RWPE2 (cell line): ENCODE data around the gene STAG1.

Experiments
- ATAC-seq: fragments of 200-7000 bp; cut with Tn5 transposase; 3 replicates; pipeline ENCODE4 v1.9.1; 2021; ENCODE audit warnings: low read depth
- DNase-seq: peaks from one replicate; pipeline ENCODE4 v3.0.0-alpha.2; 2020; ENCODE audit warnings: low spot score
- H3K27ac ChIP-seq: fragments of 450-650 bp; 2 replicates; pipeline ENCODE4 v1.5.1; 2017; ENCODE audit warnings: mild to moderate bottlenecking; ENCODE audit not compliant: poor library complexity, severe bottlenecking
- H3K27me3 ChIP-seq: fragments of 250-450 bp; sonication (Bioruptor Pico); 2 replicates; pipeline ENCODE4 v1.5.1; 2021; ENCODE audit warnings: mild to moderate bottlenecking, moderate library complexity; ENCODE audit not compliant: insufficient read depth, poor library complexity, severe bottlenecking
- H3K36me3 ChIP-seq: fragments of 250-450 bp; sonication (Bioruptor Pico); 2 replicates; pipeline ENCODE4 v1.5.1; 2020; ENCODE audit warnings: low read depth, mild to moderate bottlenecking, moderate library complexity
- H3K4me1 ChIP-seq: fragments of 250-450 bp; sonication (Bioruptor Pico); 2 replicates; pipeline ENCODE4 v1.5.1; 2021; ENCODE audit warnings: mild to moderate bottlenecking, moderate library complexity; ENCODE audit not compliant: insufficient read depth, poor library complexity, severe bottlenecking
- H3K4me3 ChIP-seq: fragments of 250-450 bp; sonication (Bioruptor Pico); 2 replicates; pipeline ENCODE4 v1.5.1; 2021; ENCODE audit warnings: mild to moderate bottlenecking, moderate library complexity; ENCODE audit not compliant: severe bottlenecking
- H3K9me3 ChIP-seq: fragments of 250-450 bp; sonication (Bioruptor Pico); 2 replicates; pipeline ENCODE4 v1.5.1; 2021; ENCODE audit warnings: mild to moderate bottlenecking, moderate library complexity; ENCODE audit not compliant: severe bottlenecking
- TF ChIP-seq, protein P1 (sequence below): fragments of 450-650 bp; IDR thresholded peaks from one replicate; pipeline ENCODE4 v1.5.1; 2017; ENCODE audit warnings: mild to moderate bottlenecking, moderate library complexity; ENCODE audit not compliant: poor library complexity, severe bottlenecking

Gene STAG1

DNA sequence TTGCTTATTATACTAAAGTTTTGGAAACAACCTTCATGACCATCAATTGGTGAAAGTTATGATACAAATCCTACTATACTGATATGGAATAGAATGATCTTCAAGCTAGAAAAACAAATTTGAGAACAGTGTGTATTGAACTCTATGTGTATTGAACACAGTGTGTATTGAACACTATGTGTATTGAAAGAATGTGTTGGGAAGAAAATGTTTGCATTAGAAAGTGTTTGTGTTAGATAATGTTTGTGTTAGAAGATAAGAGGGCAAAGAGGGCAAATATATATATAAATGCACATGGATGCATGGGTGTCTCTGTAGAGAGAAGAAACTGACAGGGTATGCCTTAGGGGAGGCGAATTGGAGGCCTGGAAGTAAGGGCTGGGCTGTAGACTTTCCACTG lies 459.7 kb downstream of the STAG1 start:
- Histone ChIP-seq H3K27ac (no peak overlapping the region), H3K4me3 (no peak overlapping the region), H3K9me3 (no peaks in the 10 kb centered on the region), H3K36me3 (peaks cover 3% of the 10 kb centered on the region; the same call in 1 of the 2 replicates), H3K27me3 (no peaks in the 10 kb centered on the region), H3K4me1 (no peaks in the 10 kb centered on the region)
- no peak for DNase-seq
- no peak for ATAC-seq
- TF ChIP-seq, protein P1, sequence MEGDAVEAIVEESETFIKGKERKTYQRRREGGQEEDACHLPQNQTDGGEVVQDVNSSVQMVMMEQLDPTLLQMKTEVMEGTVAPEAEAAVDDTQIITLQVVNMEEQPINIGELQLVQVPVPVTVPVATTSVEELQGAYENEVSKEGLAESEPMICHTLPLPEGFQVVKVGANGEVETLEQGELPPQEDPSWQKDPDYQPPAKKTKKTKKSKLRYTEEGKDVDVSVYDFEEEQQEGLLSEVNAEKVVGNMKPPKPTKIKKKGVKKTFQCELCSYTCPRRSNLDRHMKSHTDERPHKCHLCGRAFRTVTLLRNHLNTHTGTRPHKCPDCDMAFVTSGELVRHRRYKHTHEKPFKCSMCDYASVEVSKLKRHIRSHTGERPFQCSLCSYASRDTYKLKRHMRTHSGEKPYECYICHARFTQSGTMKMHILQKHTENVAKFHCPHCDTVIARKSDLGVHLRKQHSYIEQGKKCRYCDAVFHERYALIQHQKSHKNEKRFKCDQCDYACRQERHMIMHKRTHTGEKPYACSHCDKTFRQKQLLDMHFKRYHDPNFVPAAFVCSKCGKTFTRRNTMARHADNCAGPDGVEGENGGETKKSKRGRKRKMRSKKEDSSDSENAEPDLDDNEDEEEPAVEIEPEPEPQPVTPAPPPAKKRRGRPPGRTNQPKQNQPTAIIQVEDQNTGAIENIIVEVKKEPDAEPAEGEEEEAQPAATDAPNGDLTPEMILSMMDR, result no peak

DNA sequence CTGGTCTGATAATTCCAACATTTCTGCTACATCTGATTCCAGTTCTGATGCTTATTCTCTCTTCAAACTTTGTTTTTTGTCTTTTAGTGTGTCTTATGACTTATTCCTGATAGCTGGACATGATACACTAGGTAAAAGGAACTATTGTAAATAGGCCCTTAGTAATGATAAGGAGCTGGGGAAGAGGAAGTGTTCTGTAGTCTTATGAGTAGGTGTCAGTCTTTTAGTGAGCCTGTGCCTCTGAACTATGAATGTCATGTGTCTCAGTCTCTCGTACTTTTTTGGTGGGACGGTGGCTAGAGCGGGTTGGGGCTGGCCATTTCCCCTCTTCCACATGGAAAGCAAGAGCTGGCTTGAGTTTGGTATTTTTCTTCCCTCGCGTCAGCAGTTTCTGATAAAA lies 460.9 kb downstream of the STAG1 start:
- Histone ChIP-seq H3K27ac (no peak overlapping the region), H3K27me3 (no peaks in the 10 kb centered on the region), H3K4me3 (no peak overlapping the region), H3K36me3 (peaks cover 2% of the 10 kb centered on the region; the same call in 1 of the 2 replicates), H3K4me1 (no peaks in the 10 kb centered on the region), H3K9me3 (no peaks in the 10 kb centered on the region)
- DNase-seq, result no peak
- ATAC-seq, result no peak
- TF ChIP-seq, protein P1, result no peak
